GM12892 (cell line): ENCODE measurements around the gene KCNQ1OT1.

Experiments
- POLR2A ChIP-seq: IDR thresholded peaks from 2 replicates; pipeline ENCODE4 v1.6.1; 2011; ENCODE audit warnings: low read depth, low read length, control low read depth
- POLR2AphosphoS5 ChIP-seq: IDR thresholded peaks from 2 replicates; pipeline ENCODE4 v1.6.1; 2011; ENCODE audit warnings: low read depth, low read length, control low read depth

GRCh38 chr11:2709429-2709828 is 9.6 kb upstream of the KCNQ1OT1 start:
- TF ChIP-seq POLR2AphosphoS5 (no peak), POLR2A (no peak)
